HEK293 (cell line): ENCODE data around the gene LRRC72.

Experiments
- CTCF ChIP-seq: fragments of 450-650 bp; formaldehyde crosslinking; IDR thresholded peaks from 2 replicates; pipeline ENCODE4 v1.5.1; 2016; ENCODE audit warnings: missing biosample characterization, missing genetic modification characterization
- HIC1 ChIP-seq: fragments of 450-650 bp; formaldehyde crosslinking; IDR thresholded peaks from 2 replicates; pipeline ENCODE4 v1.5.1; 2016; ENCODE audit warnings: missing biosample characterization, missing genetic modification characterization
- PATZ1 ChIP-seq: fragments of 450-650 bp; formaldehyde crosslinking; IDR thresholded peaks from 2 replicates; pipeline ENCODE4 v1.5.1; 2016; ENCODE audit warnings: missing biosample characterization, missing genetic modification characterization
- PRDM10 ChIP-seq: fragments of 450-650 bp; formaldehyde crosslinking; IDR thresholded peaks from 2 replicates; pipeline ENCODE4 v1.5.1; 2016; ENCODE audit warnings: missing biosample characterization, missing genetic modification characterization
- RBAK ChIP-seq: fragments of 450-650 bp; formaldehyde crosslinking; IDR thresholded peaks from 2 replicates; pipeline ENCODE4 v1.5.1; 2016; ENCODE audit warnings: missing biosample characterization, missing genetic modification characterization
- SP2 ChIP-seq: fragments of 450-650 bp; formaldehyde crosslinking; IDR thresholded peaks from 2 replicates; pipeline ENCODE4 v1.5.1; 2016; ENCODE audit warnings: missing biosample characterization, missing genetic modification characterization
- ZBTB21 ChIP-seq: fragments of 450-650 bp; formaldehyde crosslinking; IDR thresholded peaks from 2 replicates; pipeline ENCODE4 v1.5.1; 2017; ENCODE audit warnings: missing biosample characterization, missing genetic modification characterization
- ZNF121 ChIP-seq: fragments of 450-650 bp; formaldehyde crosslinking; IDR thresholded peaks from 2 replicates; pipeline ENCODE4 v1.5.1; 2016; ENCODE audit warnings: missing biosample characterization, missing genetic modification characterization
- ZNF184 ChIP-seq: fragments of 450-650 bp; IDR thresholded peaks from 2 replicates; pipeline ENCODE4 v1.5.1; 2018; ENCODE audit warnings: missing biosample characterization, mild to moderate bottlenecking, missing genetic modification characterization
- ZNF221 ChIP-seq: fragments of 450-650 bp; formaldehyde crosslinking; IDR thresholded peaks from 2 replicates; pipeline ENCODE4 v1.5.1; 2017; ENCODE audit warnings: missing biosample characterization, missing genetic modification characterization, borderline replicate concordance
- ZNF24 ChIP-seq: fragments of 450-650 bp; formaldehyde crosslinking; IDR thresholded peaks from 2 replicates; pipeline ENCODE4 v1.5.1; 2016; ENCODE audit warnings: missing biosample characterization, missing genetic modification characterization
- ZNF76 ChIP-seq: fragments of 450-650 bp; formaldehyde crosslinking; IDR thresholded peaks from 2 replicates; pipeline ENCODE4; 2016; ENCODE audit warnings: low read depth, missing biosample characterization, missing genetic modification characterization, borderline replicate concordance

GRCh38 chr7:16526742-16527540 is at the start of gene LRRC72:
- TF ChIP-seq CTCF (no peak), RBAK (tag by site-specific recombination) (no peak), ZNF76 (no peak), PRDM10 (tag by site-specific recombination) (no peak), HIC1 (tag by site-specific recombination) (no peak), ZNF24 (tag by site-specific recombination) (no peak), SP2 (tag by site-specific recombination) (no peak), ZBTB21 (tag by site-specific recombination) (no peak), ZNF221 (tag by site-specific recombination) (no peak), ZNF121 (no peak), ZNF184 (tag by site-specific recombination) (no peak), PATZ1 (tag by site-specific recombination) (no peak)
